ENCODE results near the gene MRPL4. TPM values are rescaled to one million over a fixed set of nuclear protein-coding genes. Genes with fewer than 3 reads are reported as not detected.

The MRPL4 gene
- total and polyA plus RNA-seq, 4 donors: 21.5 to 74.8 (median 33.7) TPM

DNA sequence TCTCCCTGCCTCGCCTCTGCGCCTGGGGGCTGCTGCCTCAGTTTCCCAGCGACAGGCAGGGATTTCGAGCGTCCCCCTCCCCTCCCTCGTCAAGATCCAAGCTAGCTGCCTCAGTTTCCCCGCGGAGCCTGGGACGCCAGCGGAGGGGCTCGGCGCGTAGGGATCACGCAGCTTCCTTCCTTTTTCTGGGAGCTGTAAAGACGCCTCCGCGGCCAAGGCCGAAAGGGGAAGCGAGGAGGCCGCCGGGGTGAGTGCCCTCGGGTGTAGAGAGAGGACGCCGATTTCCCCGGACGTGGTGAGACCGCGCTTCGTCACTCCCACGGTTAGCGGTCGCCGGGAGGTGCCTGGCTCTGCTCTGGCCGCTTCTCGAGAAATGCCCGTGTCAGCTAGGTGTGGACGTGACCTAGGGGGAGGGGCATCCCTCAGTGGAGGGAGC is 18.2 kb downstream of the MRPL4 start:
- DNase-seq (ENCODE audit: low spot score): no peak

DNA sequence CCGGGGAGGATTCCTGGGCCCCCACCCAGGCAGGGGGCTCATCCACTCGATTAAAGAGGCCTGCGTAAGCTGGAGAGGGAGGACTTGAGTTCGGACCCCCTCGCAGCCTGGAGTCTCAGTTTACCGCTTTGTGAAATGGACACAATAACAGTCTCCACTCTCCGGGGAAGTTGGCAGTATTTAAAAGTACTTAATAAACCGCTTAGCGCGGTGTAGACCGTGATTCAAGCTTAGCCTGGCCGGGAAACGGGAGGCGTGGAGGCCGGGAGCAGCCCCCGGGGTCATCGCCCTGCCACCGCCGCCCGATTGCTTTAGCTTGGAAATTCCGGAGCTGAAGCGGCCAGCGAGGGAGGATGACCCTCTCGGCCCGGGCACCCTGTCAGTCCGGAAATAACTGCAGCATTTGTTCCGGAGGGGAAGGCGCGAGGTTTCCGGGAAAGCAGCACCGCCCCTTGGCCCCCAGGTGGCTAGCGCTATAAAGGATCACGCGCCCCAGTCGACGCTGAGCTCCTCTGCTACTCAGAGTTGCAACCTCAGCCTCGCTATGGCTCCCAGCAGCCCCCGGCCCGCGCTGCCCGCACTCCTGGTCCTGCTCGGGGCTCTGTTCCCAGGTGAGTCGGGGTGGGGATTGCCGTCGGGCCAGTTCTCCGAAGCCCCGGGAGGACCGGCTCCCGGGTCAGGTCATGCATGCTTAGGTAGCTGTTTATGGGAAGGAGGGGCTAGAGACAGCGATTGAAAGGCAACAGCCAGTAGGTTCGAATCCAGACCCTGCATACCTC is 18.8 kb downstream of the MRPL4 start, which contains the start of gene ICAM1:
TSS of gene ICAM1 (plus strand) at position 505 of the 779 bp plus-strand sequence. CDS start at position 545, 40 bp downstream.
- DNase-seq (ENCODE audit: low spot score): peak; percentile 63
- H3K9ac ChIP-seq (ENCODE audit: low read depth in 1 of 2, low read length in 2 of 2): peak within 1 kb of the TSS; percentile 69 to 72
- H3K27me3 ChIP-seq (ENCODE audit: control insufficient read depth in 4 of 4, insufficient read depth in 4 of 4, low read length in 3 of 4): no peaks in the 10 kb centered on the region
- H3K9me3 ChIP-seq (ENCODE audit: control insufficient read depth in 4 of 4, low read length in 3 of 4): no peaks in the 10 kb centered on the region
- H3K4me1 ChIP-seq (ENCODE audit: control insufficient read depth in 4 of 4, insufficient read depth in 4 of 4, low read length in 3 of 4): peaks cover 6 to 19% (median 12%) of the 10 kb centered on the region in 4 donors
- peaks cover 4 to 12% (median 7%) of the 10 kb centered on the region in 4 donors for H3K36me3 ChIP-seq (ENCODE audit: control insufficient read depth in 4 of 4, insufficient read depth in 3 of 4, low read depth in 1 of 4, low read length in 3 of 4)
- peak within 1 kb of the TSS; percentile 95 to 97 for H3K27ac ChIP-seq (ENCODE audit: low read depth in 1 of 2, low read length in 2 of 2)
- peak within 1 kb of the TSS; percentile 76 to 88 (median 76) for H3K4me3 ChIP-seq (ENCODE audit: low read depth in 1 of 3, low read length in 3 of 3)
- WGBS: 2% methylated on average over 51 of the region's 51 CpGs
- TF ChIP-seq HNF4G (IDR thresholded peaks at IDR 0.05) (no peak), SP1 (IDR thresholded peaks at IDR 0.05) (peak; percentile 95), JUND (IDR thresholded peaks at IDR 0.05) (peak in 1 of 2 donors; percentile 58), TAF1 (conservative IDR thresholded peaks at IDR 0.05) (peak; percentile 86), FOXA2 (IDR thresholded peaks at IDR 0.05) (no peak)
- TF ChIP-seq, protein P1, sequence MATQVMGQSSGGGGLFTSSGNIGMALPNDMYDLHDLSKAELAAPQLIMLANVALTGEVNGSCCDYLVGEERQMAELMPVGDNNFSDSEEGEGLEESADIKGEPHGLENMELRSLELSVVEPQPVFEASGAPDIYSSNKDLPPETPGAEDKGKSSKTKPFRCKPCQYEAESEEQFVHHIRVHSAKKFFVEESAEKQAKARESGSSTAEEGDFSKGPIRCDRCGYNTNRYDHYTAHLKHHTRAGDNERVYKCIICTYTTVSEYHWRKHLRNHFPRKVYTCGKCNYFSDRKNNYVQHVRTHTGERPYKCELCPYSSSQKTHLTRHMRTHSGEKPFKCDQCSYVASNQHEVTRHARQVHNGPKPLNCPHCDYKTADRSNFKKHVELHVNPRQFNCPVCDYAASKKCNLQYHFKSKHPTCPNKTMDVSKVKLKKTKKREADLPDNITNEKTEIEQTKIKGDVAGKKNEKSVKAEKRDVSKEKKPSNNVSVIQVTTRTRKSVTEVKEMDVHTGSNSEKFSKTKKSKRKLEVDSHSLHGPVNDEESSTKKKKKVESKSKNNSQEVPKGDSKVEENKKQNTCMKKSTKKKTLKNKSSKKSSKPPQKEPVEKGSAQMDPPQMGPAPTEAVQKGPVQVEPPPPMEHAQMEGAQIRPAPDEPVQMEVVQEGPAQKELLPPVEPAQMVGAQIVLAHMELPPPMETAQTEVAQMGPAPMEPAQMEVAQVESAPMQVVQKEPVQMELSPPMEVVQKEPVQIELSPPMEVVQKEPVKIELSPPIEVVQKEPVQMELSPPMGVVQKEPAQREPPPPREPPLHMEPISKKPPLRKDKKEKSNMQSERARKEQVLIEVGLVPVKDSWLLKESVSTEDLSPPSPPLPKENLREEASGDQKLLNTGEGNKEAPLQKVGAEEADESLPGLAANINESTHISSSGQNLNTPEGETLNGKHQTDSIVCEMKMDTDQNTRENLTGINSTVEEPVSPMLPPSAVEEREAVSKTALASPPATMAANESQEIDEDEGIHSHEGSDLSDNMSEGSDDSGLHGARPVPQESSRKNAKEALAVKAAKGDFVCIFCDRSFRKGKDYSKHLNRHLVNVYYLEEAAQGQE (IDR thresholded peaks at IDR 0.05): peak; percentile 70
- TF ChIP-seq, protein P2, sequence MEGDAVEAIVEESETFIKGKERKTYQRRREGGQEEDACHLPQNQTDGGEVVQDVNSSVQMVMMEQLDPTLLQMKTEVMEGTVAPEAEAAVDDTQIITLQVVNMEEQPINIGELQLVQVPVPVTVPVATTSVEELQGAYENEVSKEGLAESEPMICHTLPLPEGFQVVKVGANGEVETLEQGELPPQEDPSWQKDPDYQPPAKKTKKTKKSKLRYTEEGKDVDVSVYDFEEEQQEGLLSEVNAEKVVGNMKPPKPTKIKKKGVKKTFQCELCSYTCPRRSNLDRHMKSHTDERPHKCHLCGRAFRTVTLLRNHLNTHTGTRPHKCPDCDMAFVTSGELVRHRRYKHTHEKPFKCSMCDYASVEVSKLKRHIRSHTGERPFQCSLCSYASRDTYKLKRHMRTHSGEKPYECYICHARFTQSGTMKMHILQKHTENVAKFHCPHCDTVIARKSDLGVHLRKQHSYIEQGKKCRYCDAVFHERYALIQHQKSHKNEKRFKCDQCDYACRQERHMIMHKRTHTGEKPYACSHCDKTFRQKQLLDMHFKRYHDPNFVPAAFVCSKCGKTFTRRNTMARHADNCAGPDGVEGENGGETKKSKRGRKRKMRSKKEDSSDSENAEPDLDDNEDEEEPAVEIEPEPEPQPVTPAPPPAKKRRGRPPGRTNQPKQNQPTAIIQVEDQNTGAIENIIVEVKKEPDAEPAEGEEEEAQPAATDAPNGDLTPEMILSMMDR (IDR thresholded peaks at IDR 0.05; ENCODE audit: low read depth, low read length, missing input control): peak; percentile 26

More for the DNA sequence above, 18.2 kb downstream of the MRPL4 start:
- H3K27me3 ChIP-seq (ENCODE audit: control insufficient read depth in 4 of 4, insufficient read depth in 4 of 4, low read length in 3 of 4): no peaks in the 10 kb centered on the region
- 3% methylated on average over 37 of the region's 37 CpGs for WGBS
- TF ChIP-seq, protein P2 (IDR thresholded peaks at IDR 0.05; ENCODE audit: low read depth, low read length, missing input control): no peak
- TF ChIP-seq JUND (IDR thresholded peaks at IDR 0.05) (no peak), FOXA1 (IDR thresholded peaks at IDR 0.05) (no peak), TAF1 (conservative IDR thresholded peaks at IDR 0.05) (no peak), RXRA (IDR thresholded peaks at IDR 0.05) (no peak), HNF4G (IDR thresholded peaks at IDR 0.05) (no peak), EGR1 (IDR thresholded peaks at IDR 0.05; ENCODE audit: low read depth in 2 of 2) (no peak)
- TF ChIP-seq, protein P3, sequence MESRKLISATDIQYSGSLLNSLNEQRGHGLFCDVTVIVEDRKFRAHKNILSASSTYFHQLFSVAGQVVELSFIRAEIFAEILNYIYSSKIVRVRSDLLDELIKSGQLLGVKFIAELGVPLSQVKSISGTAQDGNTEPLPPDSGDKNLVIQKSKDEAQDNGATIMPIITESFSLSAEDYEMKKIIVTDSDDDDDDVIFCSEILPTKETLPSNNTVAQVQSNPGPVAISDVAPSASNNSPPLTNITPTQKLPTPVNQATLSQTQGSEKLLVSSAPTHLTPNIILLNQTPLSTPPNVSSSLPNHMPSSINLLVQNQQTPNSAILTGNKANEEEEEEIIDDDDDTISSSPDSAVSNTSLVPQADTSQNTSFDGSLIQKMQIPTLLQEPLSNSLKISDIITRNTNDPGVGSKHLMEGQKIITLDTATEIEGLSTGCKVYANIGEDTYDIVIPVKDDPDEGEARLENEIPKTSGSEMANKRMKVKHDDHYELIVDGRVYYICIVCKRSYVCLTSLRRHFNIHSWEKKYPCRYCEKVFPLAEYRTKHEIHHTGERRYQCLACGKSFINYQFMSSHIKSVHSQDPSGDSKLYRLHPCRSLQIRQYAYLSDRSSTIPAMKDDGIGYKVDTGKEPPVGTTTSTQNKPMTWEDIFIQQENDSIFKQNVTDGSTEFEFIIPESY (IDR thresholded peaks at IDR 0.05): no peak
- TF ChIP-seq, protein P1 (IDR thresholded peaks at IDR 0.05): no peak
- TF ChIP-seq, protein P4, sequence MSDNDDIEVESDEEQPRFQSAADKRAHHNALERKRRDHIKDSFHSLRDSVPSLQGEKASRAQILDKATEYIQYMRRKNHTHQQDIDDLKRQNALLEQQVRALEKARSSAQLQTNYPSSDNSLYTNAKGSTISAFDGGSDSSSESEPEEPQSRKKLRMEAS (IDR thresholded peaks at IDR 0.05): no peak
- peak overlapping the region; percentile 95 to 97 for H3K27ac ChIP-seq (ENCODE audit: low read depth in 1 of 2, low read length in 2 of 2)
- H3K4me1 ChIP-seq (ENCODE audit: control insufficient read depth in 4 of 4, insufficient read depth in 4 of 4, low read length in 3 of 4): peaks cover 6 to 19% (median 12%) of the 10 kb centered on the region in 4 donors
- peak overlapping the region; percentile 45 to 72 for H3K9ac ChIP-seq (ENCODE audit: low read depth in 1 of 2, low read length in 2 of 2)
- H3K36me3 ChIP-seq (ENCODE audit: control insufficient read depth in 4 of 4, insufficient read depth in 3 of 4, low read depth in 1 of 4, low read length in 3 of 4): peaks cover 3 to 9% (median 6%) of the 10 kb centered on the region in 4 donors
- no peaks in the 10 kb centered on the region for H3K9me3 ChIP-seq (ENCODE audit: control insufficient read depth in 4 of 4, low read length in 3 of 4)
- H3K4me3 ChIP-seq (ENCODE audit: low read depth in 1 of 3, low read length in 3 of 3): peak overlapping the region; percentile 70 to 76 (median 76)

Measured in liver (tissue), 9 donors.